SJSA1 (cell line): ENCODE measurements around the gene SUN1. TPM values are rescaled to one million over a fixed set of nuclear protein-coding genes. Genes with fewer than 3 reads are reported as not detected.
"Not testable (repeated sequence)": the region's sequence is repeated elsewhere in the genome, so short reads cannot be mapped to it uniquely, and the experiment has no call there.

ENCODE experiments used
- DNase-seq, 2 experiments: peaks; one replicate each; pipeline ENCODE4 v3.0.0-alpha.2; 2015 to 2020; ENCODE audit warnings: low spot score in 2 of 2, low read depth in 1 of 2
- H3K27ac ChIP-seq: fragments of 250-450 bp; sonication (Bioruptor Pico); 2 replicates; pipeline ENCODE4 v1.5.1; 2020; ENCODE audit warnings: mild to moderate bottlenecking, moderate library complexity
- H3K27me3 ChIP-seq: fragments of 250-450 bp; sonication (Bioruptor Pico); replicated peaks from 2 replicates; pipeline ENCODE4 v1.5.1; 2020; ENCODE audit warnings: mild to moderate bottlenecking, moderate library complexity
- H3K36me3 ChIP-seq: fragments of 250-450 bp; sonication (Bioruptor Pico); 2 replicates; pipeline ENCODE4 v1.5.1; 2020; ENCODE audit warnings: mild to moderate bottlenecking
- H3K4me1 ChIP-seq: fragments of 250-450 bp; sonication (Bioruptor Pico); replicated peaks from 2 replicates; pipeline ENCODE4 v1.6.1; 2021; ENCODE audit warnings: mild to moderate bottlenecking
- H3K4me3 ChIP-seq: fragments of 250-450 bp; sonication (Bioruptor Pico); 2 replicates; pipeline ENCODE4 v1.5.1; 2020; ENCODE audit warnings: mild to moderate bottlenecking
- H3K9me3 ChIP-seq: fragments of 250-450 bp; sonication (Bioruptor Pico); replicated peaks from 2 replicates; pipeline ENCODE4 v1.5.1; 2020; ENCODE audit warnings: mild to moderate bottlenecking
- total RNA-seq: library from RNA; depleted of rRNA; stranded (reverse); fragments of >200 nt; shearing (Covaris generic); gene quantifications from 2 replicates; pipeline ENCODE4 v1.2.3, GENCODE V29; 2014

Gene SUN1
- total RNA-seq, 1 experiment from 2014 or later = 115 TPM

DNA sequence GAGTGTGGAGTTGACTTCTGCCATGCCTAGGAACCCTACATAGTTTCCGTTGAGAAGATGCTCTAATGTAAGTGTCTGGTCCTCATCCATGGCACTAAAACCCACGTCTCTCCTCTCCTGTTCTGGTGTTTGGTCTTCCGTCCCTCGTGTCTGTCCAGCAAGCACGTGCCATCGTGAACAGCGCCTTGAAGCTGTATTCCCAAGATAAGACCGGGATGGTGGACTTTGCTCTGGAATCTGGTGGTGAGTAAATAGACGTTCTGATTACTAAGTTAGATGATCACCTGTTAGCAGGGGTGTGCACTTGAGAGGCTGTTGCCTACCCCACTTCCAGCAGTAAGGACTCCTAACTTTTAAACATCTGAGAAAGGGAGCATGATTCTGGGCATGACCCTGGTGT is 28.9 kb downstream of the SUN1 start:
- H3K27ac ChIP-seq = no peak overlapping the region
- no peaks in the 10 kb centered on the region for H3K4me1 ChIP-seq
- H3K9me3 ChIP-seq = no peaks in the 10 kb centered on the region
- H3K4me3 ChIP-seq = no peak overlapping the region
- H3K27me3 ChIP-seq = no peaks in the 10 kb centered on the region
- DNase-seq = no peak
- peaks cover 81% of the 10 kb centered on the region for H3K36me3 ChIP-seq

DNA sequence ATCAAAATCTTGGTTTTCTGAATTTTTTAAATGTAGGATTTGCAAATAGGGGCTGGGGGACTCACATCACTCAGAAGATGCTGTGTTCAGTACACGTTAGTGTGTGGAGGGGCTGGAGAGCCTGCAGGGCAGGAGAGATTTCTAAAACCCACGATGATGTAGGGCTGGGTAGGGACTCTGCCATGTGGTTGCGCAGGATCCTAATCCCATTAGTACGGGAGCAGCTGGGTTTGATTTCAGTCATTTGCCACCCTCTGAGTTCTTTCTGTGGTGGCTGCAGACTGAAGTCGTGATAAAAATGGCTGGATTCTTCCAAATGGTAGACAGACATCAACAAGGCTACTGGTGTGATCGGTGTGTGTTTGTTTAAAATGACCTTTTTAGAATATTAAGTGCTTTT is 29.9 kb downstream of the SUN1 start:
- Histone ChIP-seq H3K36me3 (peaks cover 76% of the 10 kb centered on the region), H3K4me1 (no peaks in the 10 kb centered on the region), H3K4me3 (no peak overlapping the region), H3K27ac (no peak overlapping the region), H3K9me3 (no peaks in the 10 kb centered on the region), H3K27me3 (no peaks in the 10 kb centered on the region)
- no peak for DNase-seq

GRCh38 chr7:863106-863505 is 30.8 kb downstream of the SUN1 start:
- no peak overlapping the region for H3K27ac ChIP-seq
- H3K4me1 ChIP-seq = no peaks in the 10 kb centered on the region
- no peaks in the 10 kb centered on the region for H3K27me3 ChIP-seq
- H3K9me3 ChIP-seq = no peaks in the 10 kb centered on the region
- H3K4me3 ChIP-seq = no peak overlapping the region
- DNase-seq = no peak
- H3K36me3 ChIP-seq = peaks cover 76% of the 10 kb centered on the region

- DNase-seq = no peak
- no peak overlapping the region for H3K27ac ChIP-seq
- H3K27me3 ChIP-seq = no peaks in the 10 kb centered on the region
- H3K36me3 ChIP-seq = peaks cover 61% of the 10 kb centered on the region
- H3K4me3 ChIP-seq = no peak overlapping the region
- H3K9me3 ChIP-seq = no peaks in the 10 kb centered on the region
- H3K4me1 ChIP-seq = no peaks in the 10 kb centered on the region
Measured at GRCh38 chr7:865921-866320, 33.6 kb downstream of the SUN1 start.

GRCh38 chr7:867001-867405 is 34.7 kb downstream of the SUN1 start:
- H3K4me3 ChIP-seq = no peak overlapping the region
- H3K4me1 ChIP-seq = no peaks in the 10 kb centered on the region
- H3K27ac ChIP-seq = no peak overlapping the region
- no peaks in the 10 kb centered on the region for H3K9me3 ChIP-seq
- H3K36me3 ChIP-seq = peaks cover 60% of the 10 kb centered on the region
- DNase-seq = no peak
- no peaks in the 10 kb centered on the region for H3K27me3 ChIP-seq

DNA sequence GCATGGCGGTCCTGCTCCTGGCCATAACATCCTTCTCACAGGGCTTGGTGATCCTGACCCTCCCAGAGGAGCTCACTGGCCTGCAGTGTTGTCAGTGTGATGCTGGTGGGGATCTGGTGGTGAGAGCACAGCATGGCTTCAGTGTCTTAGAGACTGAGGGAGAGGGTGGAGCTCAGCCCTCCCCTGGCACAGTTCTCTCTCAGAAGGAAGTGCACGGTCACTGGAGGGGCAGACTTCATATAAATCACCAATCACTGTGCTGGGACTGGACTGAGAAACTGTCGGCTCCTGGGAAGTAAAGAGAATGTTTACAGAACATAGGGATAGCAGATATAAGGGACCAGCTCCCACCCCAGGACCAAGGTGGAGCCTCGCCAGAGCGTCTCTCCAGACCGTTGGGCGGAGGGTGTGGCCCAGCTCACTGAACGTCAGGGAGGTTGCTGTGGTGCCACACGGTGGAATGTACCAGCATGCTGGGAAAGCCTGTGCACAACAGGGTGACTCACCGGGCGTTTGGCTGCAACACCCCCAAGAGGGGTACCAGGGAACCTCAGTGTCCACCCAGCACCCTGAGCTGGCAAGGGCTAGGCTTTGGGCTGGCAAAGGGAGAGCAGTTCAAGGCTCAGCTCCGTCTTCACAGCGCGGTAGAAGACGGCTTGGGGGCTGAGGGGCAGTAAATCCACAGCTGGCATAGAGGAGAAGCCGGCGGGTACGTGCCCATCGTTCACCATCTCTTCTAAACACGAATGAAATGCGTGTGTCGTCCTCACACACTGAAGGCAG is 35.3 kb downstream of the SUN1 start:
- Histone ChIP-seq H3K9me3 (no peaks in the 10 kb centered on the region), H3K36me3 (peaks cover 61% of the 10 kb centered on the region), H3K27ac (no peak overlapping the region), H3K4me1 (no peaks in the 10 kb centered on the region), H3K4me3 (no peak overlapping the region), H3K27me3 (no peaks in the 10 kb centered on the region)
- DNase-seq = no peak

DNA sequence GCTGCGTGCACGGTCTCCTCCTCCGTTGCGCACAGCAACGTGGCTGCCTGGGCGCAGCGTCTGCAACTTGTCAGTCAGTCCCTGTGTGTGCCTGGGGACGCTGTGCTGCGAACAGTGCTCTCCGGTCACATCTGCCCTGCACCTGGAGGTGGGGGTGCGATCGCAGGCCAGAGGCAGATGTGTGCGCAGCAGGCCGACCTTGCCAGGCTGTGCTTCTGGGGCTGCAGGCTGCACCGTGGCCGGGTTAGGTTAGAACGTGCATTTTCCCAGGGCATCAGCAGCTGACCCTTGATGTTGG is 35.9 kb downstream of the SUN1 start:
- no peaks in the 10 kb centered on the region; the same call in 1 of the 2 replicates for H3K4me1 ChIP-seq
- H3K4me3 ChIP-seq = no peak overlapping the region
- H3K36me3 ChIP-seq = peaks cover 67% of the 10 kb centered on the region
- no peak for DNase-seq
- no peaks in the 10 kb centered on the region for H3K9me3 ChIP-seq
- H3K27me3 ChIP-seq = no peaks in the 10 kb centered on the region
- H3K27ac ChIP-seq = no peak overlapping the region

DNA sequence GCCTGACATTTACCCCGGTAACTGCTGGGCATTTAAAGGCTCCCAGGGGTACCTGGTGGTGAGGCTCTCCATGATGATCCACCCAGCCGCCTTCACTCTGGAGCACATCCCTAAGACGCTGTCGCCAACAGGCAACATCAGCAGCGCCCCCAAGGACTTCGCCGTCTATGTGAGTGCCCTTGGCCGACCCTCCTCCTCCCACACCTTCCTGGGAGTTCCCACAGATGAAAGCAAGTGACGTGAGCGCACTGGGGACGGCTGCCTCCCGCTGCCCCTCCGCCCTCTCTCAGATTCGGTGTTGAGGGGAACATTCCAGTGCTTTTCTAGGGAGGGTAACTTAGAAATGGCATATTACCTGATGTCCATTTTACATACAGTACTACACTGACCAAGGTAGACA is 37.1 kb downstream of the SUN1 start:
- Histone ChIP-seq H3K36me3 (peaks cover 66% of the 10 kb centered on the region), H3K27ac (no peak overlapping the region), H3K4me1 (no peaks in the 10 kb centered on the region; the same call in 1 of the 2 replicates), H3K27me3 (no peaks in the 10 kb centered on the region), H3K9me3 (no peaks in the 10 kb centered on the region), H3K4me3 (no peak overlapping the region)
- no peak for DNase-seq

- Histone ChIP-seq H3K27ac (no peak overlapping the region), H3K27me3 (no peaks in the 10 kb centered on the region), H3K4me3 (no peak overlapping the region), H3K36me3 (peaks cover 69% of the 10 kb centered on the region), H3K9me3 (peaks cover 6% of the 10 kb centered on the region), H3K4me1 (peaks cover 6% of the 10 kb centered on the region)
- DNase-seq = no peak
Measured at GRCh38 chr7:871900-872537, 39.7 kb downstream of the SUN1 start.

DNA sequence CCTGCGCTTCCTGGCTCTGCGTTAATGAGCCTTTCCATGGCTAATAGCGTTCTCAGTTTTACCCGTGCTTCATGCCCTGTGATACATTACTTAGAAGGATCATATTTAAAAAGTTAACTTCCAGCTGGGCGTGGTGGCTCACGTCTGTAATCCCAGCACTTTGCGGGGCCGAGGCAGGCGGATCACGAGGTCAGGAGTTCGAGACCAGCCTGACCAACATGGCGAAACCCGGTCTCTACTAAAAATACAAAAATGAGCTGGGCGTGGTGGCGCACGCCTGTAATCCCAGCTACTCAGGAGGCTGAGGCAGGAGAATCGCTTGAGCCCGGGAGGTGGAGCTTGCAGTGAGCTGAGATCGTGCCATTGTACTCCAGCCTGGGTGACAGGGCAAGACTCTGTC is 40.4 kb downstream of the SUN1 start:
- H3K27me3 ChIP-seq, H3K9me3 ChIP-seq, DNase-seq, H3K27ac ChIP-seq, H3K4me1 ChIP-seq, H3K4me3 ChIP-seq: not testable (repeated sequence)
- peaks cover 62% of the 10 kb centered on the region for H3K36me3 ChIP-seq

DNA sequence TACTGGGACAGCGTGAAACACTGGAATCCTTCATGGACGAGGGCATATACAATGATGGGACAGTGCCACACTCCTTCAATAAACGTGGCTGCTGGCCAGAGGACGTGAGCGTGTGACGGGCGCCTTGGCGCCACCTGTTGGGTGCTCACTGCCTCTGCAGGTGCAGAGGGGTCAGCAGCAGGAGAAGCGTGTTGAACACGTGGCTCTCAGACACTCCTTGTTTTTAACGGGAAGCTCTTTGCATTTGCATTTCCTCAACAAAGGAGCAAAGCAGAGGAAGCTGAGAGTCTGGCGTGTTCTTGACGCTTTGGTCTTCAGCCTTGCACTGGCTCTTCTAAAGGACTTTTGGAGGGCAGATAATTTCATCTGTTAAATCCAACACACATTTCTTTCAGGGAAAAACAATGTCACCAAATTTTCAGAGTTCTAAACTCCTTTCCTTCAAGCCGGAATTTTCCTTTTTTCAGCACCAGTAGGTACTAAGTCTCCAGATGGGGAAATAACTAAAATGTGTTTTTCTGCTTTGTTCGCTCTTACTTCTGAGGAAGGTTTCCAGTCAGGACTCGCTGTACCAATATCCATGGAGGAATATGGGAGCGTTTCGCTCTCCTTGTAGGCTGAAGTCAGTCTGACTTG is 41.2 kb downstream of the SUN1 start:
- H3K27me3 ChIP-seq = no peaks in the 10 kb centered on the region
- H3K9me3 ChIP-seq = peaks cover 6% of the 10 kb centered on the region
- peaks cover 61% of the 10 kb centered on the region for H3K36me3 ChIP-seq
- no peak overlapping the region for H3K4me3 ChIP-seq
- DNase-seq = peak; percentile 57 to 78
- no peak overlapping the region for H3K27ac ChIP-seq
- peaks cover 11% of the 10 kb centered on the region for H3K4me1 ChIP-seq

DNA sequence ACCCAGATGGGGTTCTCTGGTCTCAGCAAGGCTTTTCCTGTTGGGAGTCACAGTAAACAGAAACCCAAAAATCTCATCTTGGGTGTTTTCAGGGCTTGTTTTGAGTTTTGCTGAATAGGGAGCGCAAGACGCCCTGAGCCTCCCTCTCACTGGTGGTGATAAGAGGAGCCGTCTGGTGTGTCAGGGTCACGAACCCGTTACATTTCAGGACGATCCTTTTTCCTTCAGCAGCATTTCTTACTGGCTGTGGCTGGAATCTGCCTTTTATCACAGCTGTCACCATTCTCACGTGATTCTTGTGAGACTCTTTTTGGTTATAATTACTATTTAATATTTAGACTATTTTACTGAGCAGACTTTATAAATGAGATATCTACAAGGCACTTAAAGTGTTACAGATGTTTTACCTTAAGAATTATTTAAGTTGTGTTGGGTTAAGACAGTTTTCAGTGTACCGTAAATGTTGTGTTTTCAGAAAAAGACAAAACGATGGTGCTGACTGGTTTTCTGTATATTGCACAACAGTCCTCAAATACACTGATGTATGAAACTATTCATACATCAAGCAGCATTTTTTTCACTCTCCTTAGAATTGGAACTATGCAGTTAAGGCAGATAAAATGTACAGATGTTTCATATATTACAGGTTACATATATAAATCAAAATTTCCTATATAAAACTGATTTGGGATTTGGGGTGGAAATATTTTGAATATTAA is 41.9 kb downstream of the SUN1 start:
- Histone ChIP-seq H3K27ac (no peak overlapping the region), H3K9me3 (peaks cover 6% of the 10 kb centered on the region), H3K4me1 (peaks cover 11% of the 10 kb centered on the region), H3K27me3 (no peaks in the 10 kb centered on the region), H3K4me3 (no peak overlapping the region), H3K36me3 (peaks cover 64% of the 10 kb centered on the region)
- DNase-seq = no peak

DNA sequence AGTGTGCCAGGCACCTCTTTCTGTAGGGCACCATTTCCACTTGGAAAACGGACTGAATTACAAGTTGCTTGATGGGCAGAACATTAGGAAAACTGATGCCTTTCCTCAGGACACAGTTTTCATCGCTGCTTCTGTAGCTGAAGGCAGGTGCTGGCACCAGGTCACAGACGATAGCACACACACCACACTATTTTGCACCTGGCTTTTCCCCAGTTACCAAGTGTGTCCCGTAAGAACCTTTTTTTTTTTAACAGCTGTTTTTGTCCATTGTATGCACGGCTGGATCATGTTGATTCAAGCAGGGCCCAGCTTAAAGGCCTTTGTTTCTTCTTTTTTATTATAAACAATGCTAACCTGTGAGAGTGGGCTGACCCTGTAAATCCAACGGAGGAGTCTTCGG is 42.8 kb downstream of the SUN1 start:
- H3K27ac ChIP-seq = no peak overlapping the region
- no peaks in the 10 kb centered on the region for H3K27me3 ChIP-seq
- H3K4me1 ChIP-seq = peaks cover 11% of the 10 kb centered on the region
- peaks cover 66% of the 10 kb centered on the region for H3K36me3 ChIP-seq
- no peak overlapping the region for H3K4me3 ChIP-seq
- peaks cover 6% of the 10 kb centered on the region for H3K9me3 ChIP-seq
- DNase-seq = no peak
